HG02884 (cell line): ENCODE results near the gene U2SURP.

Experiments used
- ATAC-seq: cut with Tn5 transposase; IDR thresholded peaks from one replicate; pipeline ENCODE4 v1.9.1; 2021; ENCODE audit warnings: mild to moderate bottlenecking, moderate library complexity; ENCODE audit not compliant: unreplicated experiment

U2SURP gene

GRCh38 chr3:143098032-143098764, 96.8 kb downstream of the U2SURP start:
- no peak for ATAC-seq

GRCh38 chr3:143099210-143099609, 97.8 kb downstream of the U2SURP start:
- no peak for ATAC-seq

GRCh38 chr3:143099690-143100089, 98.3 kb downstream of the U2SURP start:
- ATAC-seq, result no peak

- ATAC-seq, result no peak
Measured at GRCh38 chr3:143100451-143100850, 99.1 kb downstream of the U2SURP start.

- ATAC-seq, result no peak
Measured at GRCh38 chr3:143101792-143102381, 100.5 kb downstream of the U2SURP start.

- peak; percentile 74 for ATAC-seq
Measured at GRCh38 chr3:143103652-143104051, 102.3 kb downstream of the U2SURP start.

GRCh38 chr3:143105170-143105569, 103.8 kb downstream of the U2SURP start:
- no peak for ATAC-seq

- no peak for ATAC-seq
Measured at GRCh38 chr3:143109861-143110260, 108.5 kb downstream of the U2SURP start.
